Suprapubic skin (tissue), 3 donors: Measurements from ENCODE around the gene TAS2R46.

Experiments used
- POLR2AphosphoS5 ChIP-seq, 3 donors: sonication (generic); formaldehyde crosslinking; IDR thresholded peaks; one replicate each; pipeline ENCODE4 v1.6.1; 2017; ENCODE audit warnings: antibody characterized with exemption in 3 of 3
- TF ChIP-seq, protein P1 (sequence below), 2 donors: fragments of 200-600 bp in 1 of 2; fragments of 450-650 bp in 1 of 2; sonication (generic) in 1 of 2; IDR thresholded peaks; one replicate each; pipeline ENCODE4 v1.5.1; 2016 to 2019; ENCODE audit warnings: antibody characterized with exemption in 2 of 2, mild to moderate bottlenecking in 1 of 2, moderate library complexity in 1 of 2

DNA sequence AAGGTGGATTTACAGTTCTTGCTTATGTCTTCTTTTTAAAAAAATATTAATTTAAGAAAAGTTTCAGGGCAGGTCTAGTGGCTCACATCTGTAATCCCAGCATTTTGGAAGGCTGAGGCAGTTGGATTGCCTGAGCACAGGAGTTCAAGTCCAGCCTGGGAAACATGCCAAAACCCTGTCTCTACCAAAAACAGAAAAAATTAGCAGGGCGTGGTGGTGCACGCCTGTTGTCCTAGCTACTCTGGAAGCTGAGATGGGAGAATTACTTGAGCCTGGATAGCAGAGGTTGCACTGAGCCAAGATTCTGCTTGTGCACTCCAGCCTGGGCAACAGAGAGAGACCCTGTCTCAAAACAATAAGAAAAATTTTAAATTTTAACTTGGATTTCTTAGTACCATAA is 5.4 kb upstream of the TAS2R46 start:
- TF ChIP-seq, protein P1, sequence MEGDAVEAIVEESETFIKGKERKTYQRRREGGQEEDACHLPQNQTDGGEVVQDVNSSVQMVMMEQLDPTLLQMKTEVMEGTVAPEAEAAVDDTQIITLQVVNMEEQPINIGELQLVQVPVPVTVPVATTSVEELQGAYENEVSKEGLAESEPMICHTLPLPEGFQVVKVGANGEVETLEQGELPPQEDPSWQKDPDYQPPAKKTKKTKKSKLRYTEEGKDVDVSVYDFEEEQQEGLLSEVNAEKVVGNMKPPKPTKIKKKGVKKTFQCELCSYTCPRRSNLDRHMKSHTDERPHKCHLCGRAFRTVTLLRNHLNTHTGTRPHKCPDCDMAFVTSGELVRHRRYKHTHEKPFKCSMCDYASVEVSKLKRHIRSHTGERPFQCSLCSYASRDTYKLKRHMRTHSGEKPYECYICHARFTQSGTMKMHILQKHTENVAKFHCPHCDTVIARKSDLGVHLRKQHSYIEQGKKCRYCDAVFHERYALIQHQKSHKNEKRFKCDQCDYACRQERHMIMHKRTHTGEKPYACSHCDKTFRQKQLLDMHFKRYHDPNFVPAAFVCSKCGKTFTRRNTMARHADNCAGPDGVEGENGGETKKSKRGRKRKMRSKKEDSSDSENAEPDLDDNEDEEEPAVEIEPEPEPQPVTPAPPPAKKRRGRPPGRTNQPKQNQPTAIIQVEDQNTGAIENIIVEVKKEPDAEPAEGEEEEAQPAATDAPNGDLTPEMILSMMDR (IDR thresholded peaks at IDR 0.05) = no peak
- no peak for TF ChIP-seq POLR2AphosphoS5 (IDR thresholded peaks at IDR 0.05)
